ENCODE results near the gene EPHA6.

The EPHA6 gene

GRCh38 chr3:97656638-97657037, 842.2 kb downstream of the EPHA6 start:
- no peak for DNase-seq

GRCh38 chr3:97658668-97659285, 844.4 kb downstream of the EPHA6 start:
- DNase-seq = no peak

GRCh38 chr3:97662264-97662663, 847.9 kb downstream of the EPHA6 start:
- DNase-seq = no peak

- no peak for DNase-seq
Measured at GRCh38 chr3:97662762-97663161, 848.4 kb downstream of the EPHA6 start.

- no peak for DNase-seq
Measured at GRCh38 chr3:97665896-97666295, 851.5 kb downstream of the EPHA6 start.

- DNase-seq = no peak
Measured at GRCh38 chr3:97670952-97671351, 856.6 kb downstream of the EPHA6 start.

- no peak for DNase-seq
Measured at GRCh38 chr3:97673357-97673997, 859.1 kb downstream of the EPHA6 start.

- no peak for DNase-seq
Measured at GRCh38 chr3:97674461-97674860, 860.1 kb downstream of the EPHA6 start.

GRCh38 chr3:97680210-97680609, 865.8 kb downstream of the EPHA6 start:
- no peak for DNase-seq

- no peak for DNase-seq
Measured at GRCh38 chr3:97680696-97681095, 866.3 kb downstream of the EPHA6 start.

GRCh38 chr3:97684490-97684889, 870.1 kb downstream of the EPHA6 start:
- DNase-seq = no peak

- DNase-seq = no peak
Measured at GRCh38 chr3:97686258-97686657, 871.9 kb downstream of the EPHA6 start.

- no peak for DNase-seq
Measured at GRCh38 chr3:97687734-97688133, 873.3 kb downstream of the EPHA6 start.

GRCh38 chr3:97689111-97689510, 874.7 kb downstream of the EPHA6 start:
- DNase-seq = no peak

GRCh38 chr3:97689962-97690361, 875.6 kb downstream of the EPHA6 start:
- DNase-seq = no peak

- DNase-seq = no peak
Measured at GRCh38 chr3:97691354-97691753, 877.0 kb downstream of the EPHA6 start.

GRCh38 chr3:97692389-97692788, 878.0 kb downstream of the EPHA6 start:
- DNase-seq = no peak

GRCh38 chr3:97692831-97693230, 878.4 kb downstream of the EPHA6 start:
- DNase-seq = no peak

- DNase-seq = no peak
Measured at GRCh38 chr3:97694876-97695275, 880.5 kb downstream of the EPHA6 start.

- no peak for DNase-seq
Measured at GRCh38 chr3:97698691-97699090, 884.3 kb downstream of the EPHA6 start.

- no peak for DNase-seq
Measured at GRCh38 chr3:97699889-97700288, 885.5 kb downstream of the EPHA6 start.

GRCh38 chr3:97705764-97706163, 891.4 kb downstream of the EPHA6 start:
- no peak for DNase-seq

- no peak for DNase-seq
Measured at GRCh38 chr3:97706226-97706625, 891.8 kb downstream of the EPHA6 start.

GRCh38 chr3:97711654-97712053, 897.3 kb downstream of the EPHA6 start:
- DNase-seq = no peak

GRCh38 chr3:97712919-97713318, 898.5 kb downstream of the EPHA6 start:
- DNase-seq = no peak
